Fibroblast of skin of right biceps (primary cell): ENCODE results near the gene HOXB3.

Experiments used
- DNase-seq: peaks from one replicate; pipeline ENCODE4 v3.0.0-alpha.2; 2013

HOXB3 gene

DNA sequence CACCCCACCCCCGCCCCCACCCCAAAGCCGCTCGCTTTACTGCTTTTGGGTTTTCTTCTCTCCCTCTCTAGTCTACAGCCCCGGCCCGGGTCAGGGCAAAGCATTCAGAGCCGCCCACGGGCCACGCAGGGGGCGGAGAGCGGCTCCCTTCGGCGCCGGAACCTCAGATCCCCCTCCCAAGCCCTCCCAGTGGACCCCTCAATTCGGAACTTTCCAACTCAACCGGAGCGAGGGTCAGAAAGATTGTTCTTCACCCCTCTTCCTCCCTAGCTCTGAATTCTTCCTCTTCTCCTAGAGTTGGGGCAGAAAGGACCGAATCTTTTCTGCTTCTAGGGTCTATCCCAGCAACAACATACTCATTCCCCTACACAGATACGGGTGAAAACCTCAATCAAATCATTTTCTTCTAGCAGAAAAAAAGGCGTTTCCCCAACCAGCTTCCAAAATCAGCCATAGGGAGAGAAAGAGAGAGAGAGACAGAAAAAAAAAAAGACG is 46.1 kb downstream of the HOXB3 start:
- DNase-seq: no peak

- peak; percentile 79 for DNase-seq
These were observed 46.8 kb downstream of the HOXB3 start for GRCh38 chr17:48543107-48543853.

- DNase-seq: no peak
These were observed 47.3 kb downstream of the HOXB3 start for GRCh38 chr17:48542698-48543106.

- DNase-seq: no peak
These were observed 47.9 kb downstream of the HOXB3 start for GRCh38 chr17:48542114-48542656.

- DNase-seq: peak; percentile 81
These were observed 48.4 kb downstream of the HOXB3 start for GRCh38 chr17:48541577-48542113.

- no peak for DNase-seq
These were observed 48.9 kb downstream of the HOXB3 start for GRCh38 chr17:48541036-48541576.

DNA sequence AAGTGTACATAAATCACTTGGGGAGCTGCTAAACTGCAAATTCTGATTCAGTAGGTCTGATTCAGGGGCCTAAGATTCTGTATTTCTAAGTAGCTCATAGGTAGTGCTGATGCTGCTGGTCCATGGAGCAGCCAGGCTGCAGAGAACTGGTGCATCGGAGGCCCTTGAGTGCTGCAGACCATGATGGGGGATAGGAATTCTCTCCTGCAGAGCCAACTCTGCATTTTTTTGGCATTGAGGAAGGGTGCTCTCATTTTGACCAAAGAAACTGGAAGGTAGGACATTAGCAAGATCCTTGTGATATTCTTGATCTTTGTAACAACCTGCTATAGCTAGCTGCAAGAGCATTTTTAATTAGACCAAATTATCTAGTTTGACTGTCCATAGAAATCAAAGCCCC is 49.8 kb downstream of the HOXB3 start:
- DNase-seq: peak; percentile 71

GRCh38 chr17:48539177-48539576 is 50.9 kb downstream of the HOXB3 start:
- DNase-seq: peak; percentile 95

GRCh38 chr17:48537316-48537715 is 52.7 kb downstream of the HOXB3 start:
- DNase-seq: no peak

DNA sequence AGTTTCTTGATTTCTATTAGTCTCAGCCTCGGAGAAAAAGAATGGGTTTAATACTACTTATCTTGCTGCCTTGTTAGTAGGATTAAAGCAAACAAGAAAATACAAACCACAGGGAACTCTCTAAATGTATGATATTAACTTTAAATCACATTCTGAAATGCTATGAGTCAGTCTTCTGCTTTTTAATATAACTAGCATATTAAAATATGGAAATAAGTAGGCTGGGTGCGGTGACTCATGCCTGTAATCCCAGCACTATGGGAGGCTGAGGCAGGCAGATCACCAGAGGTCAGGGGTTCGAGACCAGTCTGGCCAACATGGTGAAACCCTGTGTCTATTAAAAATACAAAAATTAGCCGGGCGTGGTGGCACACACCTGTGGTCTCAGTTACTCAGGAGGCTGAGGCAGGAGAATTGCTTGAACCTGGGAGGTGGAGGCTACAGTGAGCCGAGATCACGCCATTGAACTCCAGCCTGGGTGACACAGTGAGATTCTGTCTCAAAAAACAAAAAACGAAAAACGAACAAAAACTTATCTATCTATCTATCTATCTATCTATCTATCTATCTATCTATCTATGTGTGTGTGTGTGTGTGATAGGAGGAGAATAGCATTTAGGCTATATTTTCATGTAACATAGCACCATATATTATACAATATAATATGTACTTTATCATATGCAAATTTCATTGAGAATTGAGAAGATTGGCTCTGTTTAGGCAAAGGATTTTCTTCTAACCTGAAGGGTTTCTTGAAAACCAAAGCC is 54.1 kb downstream of the HOXB3 start:
- DNase-seq: peak; percentile 46

- no peak for DNase-seq
These were observed 57.8 kb downstream of the HOXB3 start for GRCh38 chr17:48532261-48532660.

- DNase-seq: no peak
These were observed 59.2 kb downstream of the HOXB3 start, which contains the start of gene HOXB1 for GRCh38 chr17:48530887-48531272. Gene HOXB1, minus strand, starts transcription at chr17:48531011. Its CDS starts 107 bp downstream, at chr17:48530904.

GRCh38 chr17:48530208-48530886 is 59.7 kb downstream of the HOXB3 start:
- no peak for DNase-seq

GRCh38 chr17:48529683-48530009 is 60.4 kb downstream of the HOXB3 start:
- no peak for DNase-seq

- no peak for DNase-seq
These were observed 60.9 kb downstream of the HOXB3 start for GRCh38 chr17:48528936-48529682.

GRCh38 chr17:48528153-48528935 is 61.7 kb downstream of the HOXB3 start:
- DNase-seq: no peak

DNA sequence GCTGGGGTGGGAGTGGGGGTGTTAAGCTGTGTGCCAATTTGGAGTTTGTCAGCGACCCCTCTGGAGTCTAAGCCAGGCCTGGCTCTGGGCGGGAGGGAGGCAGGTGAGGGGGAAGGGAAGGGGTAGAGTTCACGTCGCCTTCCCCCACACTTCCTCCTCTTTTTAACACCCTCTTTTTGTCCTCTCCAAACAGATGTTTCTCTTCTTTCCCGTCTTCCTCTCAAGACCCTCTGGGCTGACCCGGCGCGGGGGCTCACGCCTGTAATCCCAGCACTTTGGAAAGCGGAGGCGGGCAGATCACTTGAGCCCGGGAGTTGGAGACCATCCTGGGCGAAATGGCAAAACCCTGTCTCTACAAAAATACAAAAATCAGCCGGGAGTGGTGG is 62.5 kb downstream of the HOXB3 start:
- DNase-seq: no peak

DNA sequence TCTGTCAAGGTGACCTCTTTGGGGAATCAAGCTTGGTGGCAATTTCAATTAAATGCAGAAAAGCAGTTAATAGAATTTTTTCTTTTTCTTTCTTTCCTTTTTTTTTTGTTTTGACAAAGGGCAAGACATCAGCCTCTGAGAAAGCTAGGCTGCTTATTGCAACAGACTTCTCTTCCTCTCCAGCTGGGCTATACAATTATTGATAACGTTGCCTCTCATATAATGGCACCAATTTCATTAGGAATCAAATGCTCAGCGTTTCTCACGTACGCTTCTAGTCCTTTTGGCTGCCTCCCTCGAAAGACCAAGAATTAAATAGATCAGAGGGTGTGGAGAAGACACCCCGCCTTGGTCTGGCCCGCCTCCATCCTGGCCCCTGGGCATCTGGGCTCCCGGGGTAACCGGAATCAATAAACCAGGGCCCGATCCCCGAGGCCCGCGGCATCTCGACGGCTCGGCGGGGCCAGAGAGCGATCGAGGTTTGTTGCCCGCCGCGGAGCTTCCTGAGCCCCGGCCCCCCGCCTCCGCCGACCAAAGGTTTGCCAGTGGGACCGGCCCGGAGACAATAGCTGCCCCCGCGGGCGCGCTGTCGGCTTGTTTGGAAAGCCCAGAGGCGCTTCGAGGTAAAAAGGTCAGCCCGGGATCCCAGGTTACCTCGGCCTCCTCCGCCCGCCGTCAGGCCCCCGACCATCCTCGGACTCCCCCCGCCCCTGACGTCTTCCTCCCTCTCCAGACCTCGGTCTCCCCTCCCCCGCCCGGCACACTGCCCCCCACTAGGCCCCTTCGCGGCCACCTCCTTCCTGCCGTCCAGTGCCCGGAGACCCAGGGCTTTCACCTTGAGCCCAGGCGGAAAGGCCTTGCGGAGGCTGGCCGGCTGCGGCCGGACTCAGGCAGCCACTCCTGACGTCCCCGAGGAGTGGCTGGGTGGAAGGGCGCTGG is 63.2 kb downstream of the HOXB3 start:
- no peak for DNase-seq

GRCh38 chr17:48523010-48523409 is 67.0 kb downstream of the HOXB3 start:
- peak; percentile 53 for DNase-seq
